GM19455 (cell line): ENCODE measurements around the gene MAP3K9.
"Not testable (repeated sequence)": the region's sequence is repeated elsewhere in the genome, so short reads cannot be mapped to it uniquely, and the experiment has no call there.

ENCODE experiments used
- ATAC-seq: cut with Tn5 transposase; IDR thresholded peaks from one replicate; pipeline ENCODE4 v1.9.1; 2021; ENCODE audit not compliant: unreplicated experiment

MAP3K9 gene

DNA sequence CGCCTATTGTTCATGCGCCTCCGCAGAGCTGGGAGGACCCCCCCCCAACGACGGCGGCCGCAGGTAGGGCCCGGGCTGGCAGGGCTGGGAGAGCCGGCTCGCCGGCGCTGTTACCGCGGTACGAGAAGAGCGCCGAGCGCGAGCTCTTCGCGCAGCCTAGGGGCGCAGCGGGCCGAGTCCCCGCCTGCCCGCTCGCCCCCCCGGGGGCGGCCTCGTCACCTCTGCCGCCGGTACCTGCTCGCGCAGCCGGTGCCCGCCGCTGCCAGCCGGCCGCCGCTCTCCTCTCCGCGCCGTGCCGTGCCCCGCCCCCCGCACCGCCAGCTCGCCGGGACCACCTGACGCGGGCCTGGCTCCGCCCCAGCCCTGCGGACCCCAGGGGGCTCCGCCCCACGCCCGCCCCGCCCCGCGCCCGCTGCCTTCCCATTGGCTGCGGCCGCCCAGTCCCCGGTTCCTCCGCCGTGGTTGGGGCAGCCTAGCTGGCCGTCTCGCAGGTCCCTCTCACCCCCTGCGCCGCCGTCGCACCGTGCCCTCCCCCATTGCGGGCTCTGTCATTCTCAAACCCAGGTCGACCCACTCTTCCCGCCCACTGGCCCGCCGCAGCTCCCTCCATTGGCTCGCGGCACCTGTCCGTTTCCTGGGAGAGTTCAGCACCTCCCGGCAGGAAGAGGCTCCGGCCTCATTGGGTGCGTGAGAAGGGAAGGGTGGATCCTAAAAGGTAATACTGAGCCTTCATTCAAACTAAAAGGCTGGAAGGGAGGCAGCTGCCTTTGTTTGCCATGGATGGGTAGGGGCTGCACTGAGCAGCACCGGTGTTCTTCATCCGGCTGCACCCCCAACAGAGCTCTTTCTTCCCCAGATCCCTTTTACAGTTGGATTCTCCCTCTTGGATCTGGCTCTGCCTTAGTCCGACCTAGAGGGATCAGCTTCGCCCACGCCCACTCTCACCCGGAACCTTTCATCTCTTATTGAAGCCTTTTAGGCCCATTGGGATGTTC is at the start of gene MAP3K9:
Gene MAP3K9 (minus strand): TSS at position 289 of the 995 bp plus-strand sequence. CDS start 342 bp downstream, outside the sequence.
- ATAC-seq = peak; percentile 89

DNA sequence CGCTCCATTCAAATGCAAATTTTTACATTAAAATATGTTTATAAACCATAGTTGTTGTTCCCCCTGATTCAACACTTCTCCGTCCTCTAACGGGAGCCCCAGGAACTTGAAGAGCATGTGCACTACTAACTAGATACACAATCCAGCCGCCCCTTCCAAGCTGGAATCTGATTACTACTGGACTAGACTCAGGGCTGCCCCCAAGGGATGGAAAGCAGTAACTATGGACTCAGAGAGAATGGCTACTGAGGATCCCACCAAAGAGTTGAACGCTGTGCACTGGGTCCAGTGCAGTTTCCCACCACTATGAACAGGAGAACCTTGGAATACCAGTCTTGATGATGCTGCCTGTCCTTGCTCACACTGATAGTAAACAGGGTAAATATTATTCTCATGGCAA is 49.3 kb upstream of the MAP3K9 start:
- no peak for ATAC-seq

GRCh38 chr14:70857496-70857890 is 48.2 kb upstream of the MAP3K9 start:
- no peak for ATAC-seq

GRCh38 chr14:70856851-70857495 is 47.7 kb upstream of the MAP3K9 start:
- no peak for ATAC-seq

- no peak for ATAC-seq
Measured at GRCh38 chr14:70855486-70855885, 46.2 kb upstream of the MAP3K9 start.

GRCh38 chr14:70853658-70854057 is 44.3 kb upstream of the MAP3K9 start:
- not testable (repeated sequence) for ATAC-seq

DNA sequence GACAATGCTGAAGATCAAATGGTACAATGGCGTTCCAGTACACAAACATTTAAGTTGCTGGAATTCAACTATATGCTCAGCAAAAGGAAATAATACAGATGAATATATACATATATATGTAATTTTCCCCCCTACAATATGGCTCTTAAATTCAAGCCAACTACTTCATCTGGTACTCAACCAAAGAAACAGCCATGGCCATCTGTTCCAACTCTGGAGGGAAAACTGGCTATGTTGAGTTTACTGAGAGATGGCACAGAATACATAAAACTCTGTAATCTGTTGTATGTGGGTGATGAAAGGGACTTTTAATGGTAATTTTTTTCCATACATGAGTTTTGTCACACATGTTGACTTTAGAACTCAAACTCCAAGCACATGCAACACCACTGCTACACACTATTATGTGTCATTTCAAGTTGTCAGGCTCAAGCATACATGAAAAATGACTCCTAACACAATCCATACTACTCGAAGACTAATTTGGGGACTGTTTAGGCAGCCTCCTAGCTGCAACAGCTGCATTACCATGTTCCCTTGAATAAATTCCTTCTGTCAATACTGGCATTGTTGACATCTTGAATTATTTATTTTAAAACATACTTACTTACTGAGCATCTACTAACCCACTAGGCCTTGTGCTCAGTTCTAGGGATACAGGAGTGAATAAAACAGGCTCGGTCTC is 38.2 kb upstream of the MAP3K9 start:
- no peak for ATAC-seq

GRCh38 chr14:70845601-70846000 is 36.3 kb upstream of the MAP3K9 start:
- ATAC-seq = no peak

DNA sequence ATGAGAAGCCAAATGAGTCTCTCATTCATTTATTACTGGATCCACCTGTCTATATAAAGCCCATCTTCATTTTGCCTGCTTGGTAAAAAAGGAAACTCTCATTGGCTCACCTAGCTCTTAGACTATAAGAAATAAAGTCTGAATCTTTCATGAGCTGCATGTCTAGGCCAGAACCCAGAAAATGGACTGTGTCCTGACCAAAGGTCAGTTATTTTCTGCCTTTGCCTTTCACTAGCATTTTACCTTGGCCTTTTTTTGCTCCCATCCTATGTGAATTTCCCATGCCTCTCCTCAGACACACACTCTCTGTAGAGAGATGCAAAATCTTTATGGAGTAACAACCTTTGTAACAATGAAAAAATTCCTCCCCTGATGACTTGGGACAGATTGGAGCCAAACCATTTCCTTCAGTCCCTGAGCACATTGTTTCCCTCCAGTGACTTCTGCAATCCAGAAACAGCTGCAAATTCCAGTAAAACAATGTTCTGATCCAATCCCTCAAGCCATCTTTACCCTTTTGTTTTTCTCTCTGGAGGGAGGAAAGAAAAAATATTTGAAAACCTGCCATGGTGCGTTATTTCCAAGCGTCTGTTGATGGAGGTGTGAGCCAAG is 33.6 kb upstream of the MAP3K9 start:
- ATAC-seq = no peak

DNA sequence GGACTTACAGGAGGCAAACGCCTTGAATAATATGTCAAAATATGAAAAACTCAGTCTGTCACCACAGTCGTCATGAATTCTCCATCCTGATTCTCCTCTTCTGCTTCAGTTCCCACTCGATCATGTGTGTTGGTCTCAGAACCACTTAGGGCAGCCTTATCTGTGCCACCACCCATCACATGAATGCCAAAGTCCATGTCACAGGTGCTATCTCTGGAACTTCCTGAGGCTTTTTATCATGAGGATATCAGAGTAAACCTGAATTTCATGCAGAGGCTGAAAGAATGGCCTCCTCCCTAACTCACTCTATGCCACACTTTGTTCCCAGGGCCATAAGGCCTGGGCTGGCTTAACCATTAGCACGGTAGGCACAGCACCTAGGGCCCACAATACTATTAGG is 28.8 kb upstream of the MAP3K9 start:
- no peak for ATAC-seq

DNA sequence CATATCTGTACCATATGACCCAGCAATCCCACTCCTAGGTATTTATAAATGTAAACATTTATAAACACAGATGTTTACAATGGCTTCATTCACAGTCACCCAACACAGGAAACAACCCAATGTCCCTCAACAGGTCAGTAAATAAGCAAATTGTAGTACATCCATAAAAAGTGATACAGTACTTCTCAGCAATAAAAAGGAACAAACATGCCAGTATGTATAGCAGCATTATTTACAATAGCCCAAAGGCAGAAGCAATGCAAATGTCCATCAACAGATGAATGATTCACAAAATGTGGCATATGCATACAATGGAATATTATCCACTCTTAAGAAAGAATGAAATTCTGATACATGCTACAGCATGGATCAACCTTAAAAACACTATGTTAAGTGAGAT is 27.6 kb upstream of the MAP3K9 start:
- ATAC-seq = no peak

DNA sequence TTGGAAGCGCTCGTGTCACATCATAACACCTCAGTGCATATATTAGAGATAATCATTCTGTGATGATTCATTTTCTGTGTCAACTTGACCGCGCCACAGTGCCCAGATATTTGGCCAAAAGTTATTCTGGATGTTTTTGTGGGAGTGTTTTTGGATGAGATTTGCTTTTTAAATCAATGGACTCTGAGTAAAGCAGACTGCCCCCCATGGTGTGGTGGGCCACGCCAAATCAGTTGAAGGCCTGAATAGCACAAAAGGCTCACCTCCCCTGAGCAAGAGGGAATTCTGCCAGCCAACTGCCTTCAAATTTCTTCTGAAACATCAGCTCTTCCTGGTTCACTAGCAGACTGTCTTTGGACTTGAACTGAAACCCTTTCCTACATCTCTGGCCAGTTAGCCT is 24.6 kb upstream of the MAP3K9 start:
- ATAC-seq = no peak

DNA sequence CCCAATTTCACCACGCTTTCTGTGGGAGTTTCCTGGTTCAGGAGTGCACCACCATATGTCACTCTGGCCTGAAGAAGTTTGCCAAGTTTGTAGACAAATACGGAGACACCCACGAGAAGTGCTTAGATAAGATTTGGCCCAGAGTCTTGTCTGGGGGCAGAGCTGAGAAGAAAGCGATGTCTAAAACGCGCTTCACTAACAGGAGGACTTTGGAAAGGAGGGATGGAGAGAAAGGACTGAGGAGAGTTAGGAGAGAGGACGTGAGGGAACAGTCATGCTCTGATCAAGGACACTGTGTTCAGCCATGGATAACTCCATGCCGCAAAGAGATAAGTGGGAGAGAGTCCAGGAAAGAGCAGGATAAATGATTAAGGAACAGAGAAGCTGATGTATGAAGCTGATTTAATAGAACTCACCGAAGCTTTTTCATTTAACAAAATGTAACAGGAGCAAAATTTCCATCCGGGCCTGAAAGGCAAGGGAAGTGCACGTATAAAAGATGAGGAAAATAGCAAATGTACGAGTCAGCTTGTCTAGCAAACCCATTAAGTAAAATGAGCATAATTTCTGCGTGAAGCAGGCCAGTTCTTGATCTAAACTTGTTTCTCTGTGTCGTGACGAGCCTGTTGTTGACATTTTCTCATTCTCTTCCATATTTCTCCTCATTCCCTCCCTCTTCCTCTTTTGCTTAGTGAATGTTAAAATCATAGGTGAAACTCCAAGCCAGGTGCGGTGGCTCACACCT is 23.4 kb upstream of the MAP3K9 start:
- ATAC-seq = no peak

DNA sequence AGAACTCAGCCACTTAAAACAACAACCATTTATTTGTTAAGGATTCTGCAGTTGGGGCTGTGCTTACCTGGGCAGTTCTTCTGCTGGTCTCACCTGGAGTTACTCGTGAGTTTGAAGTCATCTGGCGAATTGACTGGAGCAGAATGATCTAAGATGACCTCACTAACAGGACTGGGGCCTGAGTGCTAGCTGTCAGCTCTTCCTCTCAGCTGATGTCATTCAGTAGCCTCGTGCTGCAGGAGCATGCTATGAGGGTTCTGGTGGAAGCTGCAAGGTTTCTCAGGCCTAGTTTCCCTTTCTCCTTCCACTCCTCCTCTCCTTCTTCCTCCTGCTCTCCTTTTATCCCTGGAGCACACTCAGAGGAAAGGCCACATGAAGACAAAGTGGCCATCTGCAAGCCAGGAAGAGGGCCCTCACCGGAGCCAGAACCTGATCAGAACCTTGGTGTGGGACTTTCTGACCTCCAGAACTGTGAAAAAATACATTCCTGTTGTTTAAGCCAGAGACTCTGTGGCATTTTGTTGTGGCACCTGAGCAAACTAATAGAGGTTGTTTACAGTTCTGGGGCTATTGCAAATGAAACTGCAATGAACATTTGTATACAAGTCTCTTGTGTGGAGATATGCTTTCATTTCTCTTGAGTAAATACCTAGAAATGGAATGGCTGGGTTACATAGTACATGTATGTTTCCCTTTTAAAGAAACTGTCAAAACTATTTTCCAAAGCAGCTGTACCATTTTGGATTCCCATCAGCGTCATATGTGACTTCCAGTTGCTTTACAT is 21.9 kb upstream of the MAP3K9 start:
- no peak for ATAC-seq

GRCh38 chr14:70828188-70828587 is 18.9 kb upstream of the MAP3K9 start:
- no peak for ATAC-seq

- ATAC-seq = no peak
Measured at GRCh38 chr14:70827752-70828151, 18.4 kb upstream of the MAP3K9 start.

DNA sequence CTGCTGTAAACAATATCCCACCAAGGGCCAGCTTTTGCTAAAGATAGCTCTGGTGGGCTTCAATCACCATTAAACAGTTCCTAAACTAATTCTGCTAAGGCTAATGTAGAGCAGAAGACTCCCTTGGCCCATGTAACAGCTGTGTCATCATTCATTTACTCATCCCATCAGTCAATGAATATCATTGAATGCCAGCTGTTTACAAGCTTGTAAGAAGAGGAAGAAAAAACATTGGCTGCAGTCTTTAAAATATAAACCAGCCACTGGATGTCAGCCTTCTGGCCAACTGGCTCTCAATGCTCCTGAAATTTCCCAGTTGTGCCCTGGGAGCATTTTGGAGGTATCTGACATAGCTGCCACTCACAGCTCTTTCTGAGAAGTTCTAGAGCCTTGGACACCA is 18.0 kb upstream of the MAP3K9 start:
- no peak for ATAC-seq

DNA sequence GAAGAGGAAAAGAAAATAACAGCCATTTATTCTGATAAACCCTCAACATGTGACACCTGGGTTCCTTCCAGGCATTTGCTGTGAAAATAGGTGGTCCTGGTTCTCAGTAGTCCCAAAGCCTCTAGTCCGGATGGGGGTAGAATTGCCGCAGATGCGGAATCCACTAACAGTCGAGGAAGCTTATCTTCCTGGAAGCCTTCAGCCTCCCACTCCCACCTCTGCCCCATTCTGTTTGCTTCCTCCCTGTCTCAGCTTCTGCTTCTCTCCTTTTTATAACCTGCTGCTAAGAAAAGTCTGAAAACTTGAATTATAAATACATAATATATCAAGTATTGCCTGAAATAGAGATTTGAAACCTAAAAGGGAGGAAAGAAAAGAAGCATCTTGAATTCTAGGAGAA is 14.0 kb upstream of the MAP3K9 start:
- ATAC-seq = no peak

DNA sequence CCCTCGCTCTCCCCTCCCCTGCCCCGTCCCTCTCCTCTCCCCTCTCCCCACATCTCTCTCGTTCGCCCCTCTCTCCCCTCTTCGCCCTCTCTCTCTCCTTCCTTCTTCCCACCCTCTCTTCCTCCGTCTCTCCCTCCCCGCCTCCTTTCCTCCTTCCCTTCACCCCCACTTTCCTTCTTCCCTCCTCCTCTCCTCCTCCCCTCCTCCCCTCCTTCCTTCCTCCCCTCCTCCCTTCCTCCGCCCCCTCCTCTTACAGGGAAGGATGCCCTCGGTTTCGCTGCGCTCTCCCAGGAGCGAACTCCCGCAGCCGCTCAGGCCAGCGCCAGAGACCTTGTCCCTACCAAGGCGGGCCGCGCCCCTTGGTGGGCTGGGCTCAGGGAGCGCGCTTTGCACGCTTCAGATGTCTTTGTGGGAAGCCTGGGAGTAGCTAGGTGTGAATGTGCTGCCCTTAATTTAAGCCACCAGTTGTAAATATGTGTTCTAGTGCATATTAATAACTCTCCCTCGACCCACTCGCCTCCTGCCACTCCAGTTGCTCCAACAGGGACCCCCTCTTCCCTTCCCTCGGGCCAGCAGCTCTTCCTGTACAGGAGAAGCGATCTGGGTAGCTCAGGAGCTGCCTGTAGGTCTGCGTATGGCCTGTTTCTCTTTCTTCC is 13.3 kb upstream of the MAP3K9 start:
- ATAC-seq = no peak
